Activated naive CD8-positive, alpha-beta T cell treated with anti-CD3 and anti-CD28 coated beads for 36 hours (primary cell): ENCODE measurements around the gene HDAC3. TPM values are rescaled to one million over a fixed set of nuclear protein-coding genes. Genes with fewer than 3 reads are reported as not detected.

Experiments used
- DNase-seq: peaks from one replicate; pipeline ENCODE4 v3.0.0; 2021
- H3K27ac Mint-ChIP-seq: one replicate; pipeline ENCODE4 v1.8.0; 2022; ENCODE audit warnings: mild to moderate bottlenecking, moderate library complexity, mixed read lengths
- H3K27me3 Mint-ChIP-seq: one replicate; pipeline ENCODE4 v1.8.0; 2022; ENCODE audit warnings: mild to moderate bottlenecking, mixed read lengths
- H3K36me3 Mint-ChIP-seq: one replicate; pipeline ENCODE4 v1.8.0; 2021; ENCODE audit warnings: mild to moderate bottlenecking, mixed read lengths
- H3K4me1 Mint-ChIP-seq: one replicate; pipeline ENCODE4 v1.8.0; 2021; ENCODE audit warnings: mixed read lengths
- H3K4me3 Mint-ChIP-seq: one replicate; pipeline ENCODE4 v1.8.0; 2022; ENCODE audit warnings: mild to moderate bottlenecking, moderate library complexity, mixed read lengths
- H3K9me3 Mint-ChIP-seq: one replicate; pipeline ENCODE4 v1.8.0; 2022; ENCODE audit warnings: mixed read lengths
- total RNA-seq, 2 experiments: library from RNA; stranded (reverse); gene quantifications; one replicate each; pipeline ENCODE4 v1.2.3, GENCODE V29; 2021

The HDAC3 gene
- total RNA-seq, 2 experiments from 2014 or later: 83.4 to 84.6 TPM

DNA sequence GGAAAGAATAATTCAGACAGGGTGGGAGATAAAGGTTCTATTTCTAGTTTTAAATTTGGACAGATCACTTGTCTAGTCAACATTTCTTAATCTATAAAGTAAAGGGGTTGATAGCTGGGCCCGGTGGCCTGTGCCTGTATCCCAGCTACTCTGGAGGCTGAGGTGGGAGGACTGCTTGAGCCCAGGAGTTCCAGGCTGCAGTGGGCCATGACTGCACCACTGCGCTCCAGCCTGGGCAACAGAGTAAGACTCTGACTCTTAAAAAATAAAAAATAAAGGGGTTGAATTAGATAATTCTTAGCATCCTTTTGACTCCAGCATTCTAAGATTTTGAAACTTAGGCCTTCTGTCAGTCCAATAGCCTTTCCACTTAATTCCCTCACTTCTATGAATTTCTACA lies 28.6 kb downstream of the HDAC3 start:
- Mint-ChIP-seq H3K4me1 (peaks cover 81% of the 10 kb centered on the region), H3K27ac (peak overlapping the region; percentile 92), H3K4me3 (no peak overlapping the region), H3K9me3 (peaks cover 2% of the 10 kb centered on the region), H3K36me3 (peaks cover 41% of the 10 kb centered on the region), H3K27me3 (no peaks in the 10 kb centered on the region)
- no peak for DNase-seq

DNA sequence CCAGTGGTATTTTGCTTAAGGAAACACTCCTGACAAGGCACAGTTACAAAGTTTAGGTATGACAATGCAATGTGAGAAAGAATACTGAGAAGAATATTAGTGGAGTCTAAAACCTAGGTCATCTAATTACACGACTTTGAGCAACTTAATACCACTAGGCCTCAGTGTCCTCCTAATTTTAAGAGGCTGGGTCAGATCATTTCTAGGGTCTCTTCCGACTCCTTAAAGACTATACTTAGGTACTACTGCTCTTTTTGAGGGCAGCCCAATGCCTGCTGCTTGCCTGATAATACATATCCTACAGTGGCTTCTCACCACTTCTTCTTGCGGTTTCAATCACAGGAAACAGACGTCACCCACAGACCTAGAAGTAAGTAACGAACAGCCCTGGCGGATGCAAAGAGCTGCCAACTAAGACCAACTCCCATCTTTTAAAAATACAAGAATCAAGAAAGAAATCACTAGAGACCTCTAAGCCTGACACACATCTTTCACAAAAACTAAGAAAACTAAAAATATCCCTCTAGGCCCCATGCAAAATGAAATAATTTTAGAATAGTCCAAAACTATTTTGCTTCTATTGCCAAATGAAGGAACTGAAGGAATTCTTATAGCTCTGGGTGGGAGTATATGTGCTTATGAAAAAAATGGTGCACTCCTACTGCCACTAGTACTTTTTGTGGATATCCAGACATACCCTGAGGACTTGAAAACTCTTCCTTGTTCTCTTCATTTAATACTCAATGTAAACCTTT lies 30.9 kb downstream of the HDAC3 start:
- H3K4me3 Mint-ChIP-seq: peak overlapping the region; percentile 69

DNA sequence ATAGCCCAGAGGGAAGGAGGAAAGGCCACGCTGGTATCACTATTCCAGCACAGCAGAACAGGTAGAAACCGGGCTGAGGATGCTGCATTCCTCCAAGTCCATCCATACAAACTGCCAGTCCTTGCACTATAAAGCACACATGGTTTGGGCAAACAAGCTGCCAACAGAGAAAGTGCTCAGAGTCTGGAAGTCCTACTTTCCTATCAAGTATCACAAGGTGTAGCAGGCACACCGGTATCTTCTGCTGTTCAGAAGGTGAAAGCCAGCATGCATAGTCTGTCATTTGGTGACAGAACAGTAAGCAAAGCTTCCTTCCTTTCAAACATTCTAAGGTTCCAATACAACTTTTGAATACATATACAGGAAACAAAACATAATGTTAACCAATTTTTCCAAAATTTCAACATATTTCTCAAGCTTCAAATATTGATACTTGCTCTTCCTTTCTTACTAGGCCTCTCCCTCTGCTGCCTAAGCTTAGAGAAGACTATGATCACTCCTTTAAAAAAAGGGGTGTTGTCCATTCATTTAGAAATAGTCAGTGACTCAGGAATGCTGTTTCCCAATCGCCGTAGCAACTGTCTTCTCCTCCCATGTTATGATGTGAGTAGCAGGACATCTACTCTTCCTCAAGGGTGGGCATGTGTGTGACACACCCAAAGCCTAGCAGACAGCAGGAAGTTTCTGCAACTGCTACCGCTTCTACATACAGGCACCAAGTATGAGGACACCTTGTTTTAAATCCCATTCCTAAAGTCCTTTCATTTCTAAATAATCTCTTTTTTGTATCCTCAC lies 32.5 kb downstream of the HDAC3 start:
- Mint-ChIP-seq H3K9me3 (no peaks in the 10 kb centered on the region), H3K4me3 (peak overlapping the region; percentile 55), H3K4me1 (peaks cover 88% of the 10 kb centered on the region), H3K27ac (peak overlapping the region; percentile 82), H3K27me3 (no peaks in the 10 kb centered on the region), H3K36me3 (peaks cover 28% of the 10 kb centered on the region)
- DNase-seq: no peak

More for the DNA sequence above, 30.9 kb downstream of the HDAC3 start:
- peak; percentile 66 for DNase-seq
- Mint-ChIP-seq H3K27ac (peak overlapping the region; percentile 92), H3K36me3 (peaks cover 33% of the 10 kb centered on the region), H3K27me3 (no peaks in the 10 kb centered on the region), H3K4me1 (peaks cover 83% of the 10 kb centered on the region), H3K9me3 (peaks cover 2% of the 10 kb centered on the region)

DNA sequence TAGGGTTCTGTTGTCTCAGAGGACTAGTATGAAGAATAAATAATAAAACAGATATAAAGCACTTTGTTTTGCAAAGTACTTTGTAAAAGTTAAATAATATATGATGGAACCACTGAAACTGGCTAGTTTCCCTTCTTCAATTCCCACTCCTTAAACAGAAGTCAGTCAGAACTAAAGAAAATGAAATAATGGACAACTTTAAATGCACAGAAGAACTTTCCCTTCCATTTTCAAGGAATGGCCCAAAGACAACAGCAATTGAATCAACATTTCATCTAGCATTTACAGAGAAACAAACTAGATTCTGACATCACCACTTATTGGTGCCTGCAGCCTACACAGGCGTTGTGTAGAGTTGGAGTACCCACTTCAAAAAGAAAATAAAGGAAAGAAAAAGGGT lies 34.0 kb downstream of the HDAC3 start:
- no peak for DNase-seq
- H3K36me3 Mint-ChIP-seq: peaks cover 28% of the 10 kb centered on the region
- H3K9me3 Mint-ChIP-seq: no peaks in the 10 kb centered on the region
- H3K4me1 Mint-ChIP-seq: peaks cover 87% of the 10 kb centered on the region
- H3K27me3 Mint-ChIP-seq: no peaks in the 10 kb centered on the region
- no peak overlapping the region for H3K4me3 Mint-ChIP-seq
- H3K27ac Mint-ChIP-seq: peak overlapping the region; percentile 78

DNA sequence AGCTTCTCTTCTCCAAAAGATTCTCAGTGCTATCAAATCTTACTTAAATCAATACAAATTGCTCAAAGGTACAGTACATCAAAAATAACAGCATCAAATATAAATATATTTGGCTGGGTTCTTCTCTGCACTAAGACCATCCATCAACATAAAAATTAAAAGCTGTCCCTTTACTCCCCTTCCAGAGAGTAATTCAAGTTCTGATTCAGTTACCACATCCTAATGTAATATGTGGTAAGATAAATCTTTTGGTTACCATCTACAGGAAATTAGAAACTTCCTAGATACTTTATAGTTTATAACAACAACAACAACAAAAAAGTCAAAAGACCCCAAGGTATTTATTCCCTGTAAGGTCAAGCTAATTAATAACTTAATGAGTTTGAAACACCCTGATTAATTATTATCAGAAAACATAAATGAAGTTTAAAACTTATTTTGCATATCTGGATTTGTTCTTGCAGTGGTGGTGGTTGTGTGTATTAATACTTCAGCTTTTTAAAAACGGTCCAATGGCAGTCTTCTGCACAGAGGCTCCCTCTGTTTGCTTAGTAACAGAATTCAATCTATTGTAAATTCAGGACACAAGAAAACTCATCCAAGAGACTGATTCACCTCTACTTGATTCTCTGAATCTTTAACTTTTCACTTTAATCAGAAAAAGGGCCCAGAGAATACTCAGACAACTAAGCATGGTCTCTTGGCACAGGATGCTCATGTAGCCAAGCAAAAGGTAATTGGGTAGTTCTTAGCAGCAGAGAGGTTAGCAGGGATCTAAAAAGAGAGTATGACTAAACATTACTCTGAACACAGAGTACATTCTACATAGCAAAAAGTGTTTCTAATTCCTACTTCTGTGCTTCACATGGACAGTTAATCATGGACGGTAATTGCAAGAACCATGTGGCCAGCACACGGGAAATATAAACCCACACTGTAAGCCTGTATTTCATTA lies 38.0 kb downstream of the HDAC3 start:
- Mint-ChIP-seq H3K27ac (peak overlapping the region; percentile 75), H3K36me3 (peaks cover 31% of the 10 kb centered on the region), H3K9me3 (peaks cover 1% of the 10 kb centered on the region), H3K4me3 (no peak overlapping the region), H3K4me1 (peaks cover 69% of the 10 kb centered on the region), H3K27me3 (no peaks in the 10 kb centered on the region)
- DNase-seq: no peak

DNA sequence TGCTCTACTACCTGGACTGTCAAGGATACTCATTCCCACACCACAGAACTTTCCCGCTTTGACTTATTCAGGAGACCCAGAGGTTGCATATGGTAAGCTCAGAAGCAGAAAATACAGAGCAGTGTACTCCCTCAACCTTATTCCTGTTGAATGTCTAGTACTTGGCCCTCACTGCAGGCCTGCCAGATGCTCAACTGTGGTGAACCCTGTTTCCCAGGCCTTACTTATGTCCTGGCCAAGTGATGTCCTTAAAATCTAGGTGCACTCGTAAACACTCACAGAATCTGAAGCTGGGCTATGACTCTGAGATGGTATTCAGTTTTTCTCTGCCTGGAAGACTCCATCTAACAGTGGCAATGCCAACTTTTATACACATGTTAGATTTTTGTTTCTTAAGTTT lies 38.8 kb downstream of the HDAC3 start:
- peaks cover 65% of the 10 kb centered on the region for H3K4me1 Mint-ChIP-seq
- H3K36me3 Mint-ChIP-seq: peaks cover 30% of the 10 kb centered on the region
- H3K9me3 Mint-ChIP-seq: peaks cover 1% of the 10 kb centered on the region
- H3K27ac Mint-ChIP-seq: no peak overlapping the region
- H3K27me3 Mint-ChIP-seq: no peaks in the 10 kb centered on the region
- no peak for DNase-seq
- H3K4me3 Mint-ChIP-seq: no peak overlapping the region

DNA sequence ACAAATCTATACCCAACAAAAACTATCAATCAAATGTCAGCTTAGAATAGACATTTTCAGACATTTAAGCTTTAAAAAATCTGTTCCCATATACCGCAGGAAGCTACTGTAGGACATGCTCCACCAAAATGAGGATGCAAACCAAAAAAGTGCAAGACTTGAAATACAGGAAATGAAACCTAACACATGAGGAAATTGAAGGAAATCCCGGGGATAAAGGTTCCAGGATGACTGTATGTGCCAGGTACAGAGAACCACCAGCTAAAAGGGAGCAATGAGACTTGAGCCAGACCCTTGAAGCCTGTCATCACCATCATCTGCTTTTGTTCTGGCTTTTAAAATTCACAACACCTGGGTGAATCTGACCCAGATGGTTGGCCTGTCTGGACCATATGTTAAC lies 39.3 kb downstream of the HDAC3 start:
- peaks cover 1% of the 10 kb centered on the region for H3K9me3 Mint-ChIP-seq
- peaks cover 28% of the 10 kb centered on the region for H3K36me3 Mint-ChIP-seq
- peaks cover 65% of the 10 kb centered on the region for H3K4me1 Mint-ChIP-seq
- H3K27ac Mint-ChIP-seq: no peak overlapping the region
- no peak for DNase-seq
- H3K4me3 Mint-ChIP-seq: no peak overlapping the region
- H3K27me3 Mint-ChIP-seq: no peaks in the 10 kb centered on the region

DNA sequence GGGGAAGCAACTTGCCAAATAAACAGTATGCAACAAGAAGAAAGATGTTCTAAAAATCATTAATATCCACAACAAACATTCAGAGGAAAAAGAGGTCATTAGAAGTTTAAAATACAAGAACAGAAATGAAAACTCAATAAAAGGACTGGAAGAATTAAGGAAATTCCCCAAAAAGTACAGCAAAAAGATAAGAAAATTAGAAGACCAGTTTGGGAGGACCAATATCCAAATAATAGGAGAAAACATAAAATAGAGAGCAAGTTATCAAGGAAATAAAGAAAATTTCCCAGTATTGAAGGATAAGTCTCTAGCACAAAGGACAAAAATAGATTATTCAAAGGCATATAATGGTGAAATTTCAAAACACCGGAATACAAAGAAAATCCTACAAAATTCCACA lies 39.8 kb downstream of the HDAC3 start:
- DNase-seq: no peak
- Mint-ChIP-seq H3K9me3 (peaks cover 1% of the 10 kb centered on the region), H3K27me3 (no peaks in the 10 kb centered on the region), H3K27ac (peak overlapping the region; percentile 78), H3K4me3 (peak overlapping the region; percentile 43), H3K4me1 (peaks cover 64% of the 10 kb centered on the region), H3K36me3 (peaks cover 26% of the 10 kb centered on the region)

DNA sequence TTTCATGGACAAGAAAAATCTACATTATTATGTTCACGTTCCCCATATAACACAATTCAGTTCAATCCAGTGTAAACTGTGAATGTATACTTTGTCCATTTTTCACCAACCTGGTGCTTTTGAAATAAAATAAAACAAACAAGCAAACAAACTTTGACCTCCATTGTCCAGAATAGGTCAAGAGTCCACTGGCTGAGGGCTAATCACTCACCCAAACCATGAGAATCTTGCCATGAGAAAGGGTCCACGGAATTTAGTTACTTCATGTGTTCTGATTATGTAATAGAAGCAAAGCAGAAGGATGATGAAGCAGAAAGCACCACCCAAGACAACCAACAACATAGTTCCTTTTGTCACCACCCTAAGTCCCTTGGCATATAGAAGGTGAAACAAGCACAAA lies 46.5 kb downstream of the HDAC3 start:
- no peak for DNase-seq

DNA sequence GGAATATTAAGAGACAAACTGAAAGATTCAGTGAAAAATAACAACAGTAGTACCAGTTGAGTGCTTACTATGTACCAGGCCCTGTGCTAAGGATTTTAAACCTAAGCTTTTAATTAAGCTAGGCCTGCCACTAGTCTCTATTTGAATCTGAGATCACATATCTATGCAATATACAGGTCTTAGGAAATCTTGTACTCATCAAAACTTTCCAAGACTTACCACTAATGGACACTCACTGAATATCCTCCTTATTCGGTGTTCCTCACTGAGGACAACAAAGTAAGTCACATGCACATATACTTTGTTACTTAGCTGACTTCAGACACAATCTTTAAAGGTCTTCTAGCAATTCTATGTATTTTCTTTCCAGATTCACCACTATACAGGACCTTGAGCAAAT lies 50.4 kb downstream of the HDAC3 start:
- Mint-ChIP-seq H3K4me1 (peaks cover 18% of the 10 kb centered on the region), H3K27ac (no peak overlapping the region), H3K4me3 (no peak overlapping the region), H3K36me3 (peaks cover 30% of the 10 kb centered on the region), H3K9me3 (no peaks in the 10 kb centered on the region), H3K27me3 (no peaks in the 10 kb centered on the region)
- no peak for DNase-seq

More for the DNA sequence above, 46.5 kb downstream of the HDAC3 start:
- H3K27ac Mint-ChIP-seq: no peak overlapping the region
- no peaks in the 10 kb centered on the region for H3K27me3 Mint-ChIP-seq
- H3K4me3 Mint-ChIP-seq: no peak overlapping the region
- peaks cover 30% of the 10 kb centered on the region for H3K4me1 Mint-ChIP-seq
- H3K9me3 Mint-ChIP-seq: no peaks in the 10 kb centered on the region
- peaks cover 15% of the 10 kb centered on the region for H3K36me3 Mint-ChIP-seq

DNA sequence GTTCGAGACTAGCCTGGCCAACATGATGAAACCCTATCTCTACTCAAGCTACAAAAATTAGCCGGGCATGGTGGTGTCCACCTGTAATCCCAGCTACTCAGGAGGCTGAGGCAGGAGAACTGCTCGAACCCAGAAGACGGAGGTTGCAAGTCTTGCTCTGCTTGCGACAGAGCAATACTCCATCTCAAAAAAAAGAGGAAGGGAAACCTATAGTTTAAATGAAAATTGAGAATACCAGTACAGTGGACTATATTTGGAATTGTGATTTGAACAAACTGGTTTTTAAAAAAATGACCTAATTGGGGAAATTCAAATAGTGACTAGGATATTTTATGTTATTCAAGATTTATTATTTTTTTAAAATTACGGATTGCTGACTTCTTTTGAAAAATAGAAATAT lies 51.1 kb downstream of the HDAC3 start:
- H3K9me3 Mint-ChIP-seq: no peaks in the 10 kb centered on the region
- peaks cover 33% of the 10 kb centered on the region for H3K36me3 Mint-ChIP-seq
- H3K4me3 Mint-ChIP-seq: no peak overlapping the region
- H3K27me3 Mint-ChIP-seq: no peaks in the 10 kb centered on the region
- peaks cover 16% of the 10 kb centered on the region for H3K4me1 Mint-ChIP-seq
- H3K27ac Mint-ChIP-seq: no peak overlapping the region
- no peak for DNase-seq

DNA sequence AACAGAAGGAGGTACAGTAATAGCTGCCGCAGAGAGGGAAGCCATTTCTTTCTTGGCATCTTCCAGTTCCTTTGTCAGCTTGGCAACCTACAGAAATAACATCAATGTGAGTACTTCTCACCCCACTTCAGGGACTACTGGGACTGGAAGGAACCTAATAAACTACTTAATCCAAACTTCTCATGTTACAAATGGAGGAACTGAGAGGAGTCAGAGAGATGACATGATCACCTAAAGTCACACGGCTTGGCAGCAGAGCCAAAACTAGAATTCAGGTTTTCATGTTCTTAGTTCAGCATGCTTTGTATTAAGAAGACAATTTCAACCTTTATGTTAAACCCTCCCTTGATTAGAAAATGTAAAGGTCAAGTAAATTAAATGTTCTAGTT lies 62.5 kb downstream of the HDAC3 start:
- H3K9me3 Mint-ChIP-seq: no peaks in the 10 kb centered on the region
- H3K4me1 Mint-ChIP-seq: no peaks in the 10 kb centered on the region
- H3K27ac Mint-ChIP-seq: no peak overlapping the region
- no peak overlapping the region for H3K4me3 Mint-ChIP-seq
- peaks cover 26% of the 10 kb centered on the region for H3K36me3 Mint-ChIP-seq
- no peaks in the 10 kb centered on the region for H3K27me3 Mint-ChIP-seq
- no peak for DNase-seq

DNA sequence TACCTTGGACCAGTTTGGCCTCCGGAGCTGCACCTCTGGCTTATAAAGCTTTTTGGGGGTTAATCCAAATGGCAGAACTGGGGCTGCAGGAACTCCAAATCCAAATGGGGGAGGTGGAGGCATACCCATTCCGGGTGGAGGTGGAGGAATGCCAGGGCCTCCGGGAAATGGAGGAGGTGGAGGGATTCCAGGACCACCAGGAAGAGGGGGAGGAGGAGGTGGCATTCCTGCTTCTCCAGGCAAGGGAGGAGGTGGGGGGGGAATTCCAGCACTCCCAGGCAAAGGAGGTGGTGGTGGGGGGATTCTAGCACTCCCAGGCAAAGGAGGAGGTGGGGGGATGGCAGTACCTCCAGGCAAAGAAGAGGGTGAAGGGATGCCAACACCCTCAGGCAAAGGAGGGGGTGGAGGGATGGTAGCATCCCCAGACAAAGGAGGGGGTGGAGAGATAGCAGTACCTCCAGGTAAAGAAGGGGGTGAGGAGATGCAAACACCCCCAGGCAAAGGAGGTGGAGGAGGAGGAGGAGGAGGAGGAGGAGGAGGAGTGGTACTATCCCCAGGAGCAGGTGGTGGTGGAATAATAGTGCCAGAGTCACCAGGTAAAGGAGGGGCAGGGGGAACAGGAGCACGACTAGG lies 63.0 kb downstream of the HDAC3 start:
- no peak for DNase-seq
- Mint-ChIP-seq H3K4me1 (no peaks in the 10 kb centered on the region), H3K27me3 (no peaks in the 10 kb centered on the region), H3K36me3 (peaks cover 23% of the 10 kb centered on the region), H3K9me3 (no peaks in the 10 kb centered on the region), H3K4me3 (no peak overlapping the region), H3K27ac (no peak overlapping the region)
